GM18909 (cell line): ENCODE results near the gene ARHGAP42.

Experiments used
- ATAC-seq: cut with Tn5 transposase; IDR thresholded peaks from one replicate; pipeline ENCODE4 v1.9.1; 2021; ENCODE audit warnings: mild to moderate bottlenecking; ENCODE audit not compliant: unreplicated experiment, poor library complexity

Gene ARHGAP42

DNA sequence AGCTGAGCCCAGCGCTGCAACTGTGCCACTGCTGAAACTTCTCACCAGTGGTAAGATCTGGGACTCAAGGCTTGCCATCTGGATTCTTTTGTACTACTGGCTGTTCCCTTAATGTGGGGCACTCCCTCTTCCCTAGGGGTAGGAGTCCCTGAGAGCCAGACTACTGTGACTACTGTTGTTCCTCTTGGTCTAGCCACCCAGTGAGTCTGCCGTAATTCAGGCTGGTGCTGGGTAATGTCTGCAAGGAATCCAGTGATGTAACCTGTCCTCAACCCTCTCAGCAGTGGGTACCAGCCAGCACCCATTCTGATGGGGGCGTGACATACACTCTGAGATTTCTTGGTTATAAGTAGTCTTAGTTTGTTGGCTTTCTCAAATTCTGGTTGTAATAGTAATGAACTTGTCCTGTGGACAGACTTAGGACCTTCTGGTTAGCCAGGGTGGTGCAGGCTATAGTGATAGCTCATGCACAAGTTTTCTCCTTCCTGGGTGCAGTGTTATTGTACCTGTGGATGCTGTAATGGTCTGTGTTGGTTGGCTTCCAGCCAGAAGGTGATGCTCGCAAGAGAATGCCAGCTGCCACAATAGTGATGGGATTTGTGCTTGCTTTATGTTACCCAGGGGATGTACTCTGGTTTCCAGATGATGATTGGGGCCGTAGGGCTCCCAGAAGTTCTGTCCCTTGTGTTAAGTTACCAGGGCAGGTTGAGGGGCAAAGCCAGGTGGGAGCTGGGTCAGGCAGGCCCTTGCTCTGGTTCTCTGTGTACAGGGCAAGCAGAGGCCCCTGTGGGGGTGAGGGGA is 65.5 kb downstream of the ARHGAP42 start:
- no peak for ATAC-seq

DNA sequence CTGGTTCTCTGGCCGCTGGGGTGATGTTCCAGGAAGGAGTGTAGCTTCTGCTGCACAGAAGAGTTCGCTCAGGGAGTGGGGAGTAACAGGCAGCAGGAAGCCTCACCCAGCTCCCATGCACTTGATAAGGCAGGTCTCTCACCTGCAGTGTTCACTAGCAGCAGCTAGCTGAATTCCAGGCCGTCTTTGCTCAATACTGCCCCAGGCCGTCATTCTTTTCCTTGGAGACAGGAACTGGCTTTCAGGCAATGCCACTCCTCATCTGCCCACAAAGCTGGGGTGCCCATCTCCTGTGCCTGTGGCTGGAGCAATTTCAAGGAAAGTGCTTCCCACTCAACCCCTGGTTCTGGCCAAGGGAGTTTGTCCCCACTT is 66.1 kb downstream of the ARHGAP42 start:
- ATAC-seq = no peak

DNA sequence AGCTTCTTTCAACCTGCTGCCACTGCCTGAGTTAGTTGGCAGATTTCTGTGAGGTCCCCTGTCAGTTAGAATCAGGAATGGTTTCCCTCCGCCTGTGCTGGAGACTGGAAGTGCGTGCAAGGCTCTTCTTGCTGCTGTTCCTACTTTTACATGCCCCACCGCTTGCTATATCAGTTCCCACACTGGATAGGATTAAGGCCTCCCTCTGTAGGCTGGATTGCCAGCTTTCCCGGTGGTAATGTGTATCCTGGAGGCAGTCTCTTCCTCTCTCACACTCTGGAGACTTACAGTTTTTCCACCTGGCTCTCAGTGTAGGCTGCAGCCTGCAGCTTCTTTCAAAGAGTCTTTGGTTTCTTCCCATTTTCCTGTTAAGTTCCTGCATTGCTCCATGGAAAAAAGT is 66.5 kb downstream of the ARHGAP42 start:
- no peak for ATAC-seq

DNA sequence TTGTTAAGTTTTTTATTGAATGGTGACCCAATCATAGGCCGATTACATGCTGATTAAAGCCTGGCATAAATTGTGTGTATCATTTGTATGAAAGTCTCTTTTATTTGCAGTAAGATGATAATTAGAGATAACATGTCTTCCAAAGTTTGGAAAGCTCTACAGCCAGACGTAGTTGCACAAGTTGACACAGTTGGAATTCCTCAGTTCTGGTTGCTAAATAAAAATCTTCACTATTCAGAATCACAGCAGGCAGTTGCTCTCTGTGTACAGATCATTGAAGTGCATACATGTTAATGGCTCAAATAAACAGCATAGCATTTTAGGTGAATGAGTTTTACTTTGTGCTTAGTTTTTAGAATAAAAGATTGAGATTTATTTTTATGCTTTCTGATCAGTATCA is 69.5 kb downstream of the ARHGAP42 start:
- ATAC-seq = no peak

DNA sequence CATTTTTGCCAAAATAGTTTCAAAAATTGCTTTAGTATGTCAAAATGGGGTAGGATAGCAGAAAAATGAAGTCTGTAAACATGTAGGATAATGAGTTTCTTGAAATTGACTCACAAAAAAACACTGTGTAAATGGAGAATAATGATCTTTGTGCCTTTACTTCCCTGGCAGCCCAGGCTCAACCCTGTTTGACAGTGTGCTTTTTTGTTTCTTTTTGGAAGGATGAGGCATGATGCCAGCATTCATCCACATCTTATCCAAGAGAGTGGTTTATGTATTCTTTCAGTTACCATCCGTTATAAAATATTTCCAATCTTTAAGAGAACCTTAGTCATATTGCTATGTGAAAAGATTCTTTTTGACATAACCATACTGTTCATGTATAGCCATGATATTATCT is 70.6 kb downstream of the ARHGAP42 start:
- no peak for ATAC-seq

DNA sequence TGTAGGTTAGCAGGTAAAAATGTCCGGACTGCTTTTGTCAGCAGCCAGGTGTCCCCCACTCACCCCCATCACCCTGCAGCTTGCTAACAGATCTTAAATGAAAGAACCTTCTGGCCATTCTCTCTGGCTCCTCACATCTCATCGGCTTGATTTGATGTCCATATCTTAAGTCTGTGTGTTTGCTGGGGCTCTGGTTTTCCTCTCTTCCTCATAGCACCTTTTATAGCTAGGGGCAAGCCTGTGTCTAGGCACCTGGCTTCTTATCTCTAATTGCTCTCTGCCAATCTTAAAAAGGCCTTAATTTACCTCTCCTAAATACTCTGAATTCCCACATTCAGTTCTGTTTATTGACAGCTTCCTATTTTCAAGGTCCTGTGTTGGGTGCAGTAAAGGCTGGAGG is 72.0 kb downstream of the ARHGAP42 start:
- ATAC-seq = no peak

DNA sequence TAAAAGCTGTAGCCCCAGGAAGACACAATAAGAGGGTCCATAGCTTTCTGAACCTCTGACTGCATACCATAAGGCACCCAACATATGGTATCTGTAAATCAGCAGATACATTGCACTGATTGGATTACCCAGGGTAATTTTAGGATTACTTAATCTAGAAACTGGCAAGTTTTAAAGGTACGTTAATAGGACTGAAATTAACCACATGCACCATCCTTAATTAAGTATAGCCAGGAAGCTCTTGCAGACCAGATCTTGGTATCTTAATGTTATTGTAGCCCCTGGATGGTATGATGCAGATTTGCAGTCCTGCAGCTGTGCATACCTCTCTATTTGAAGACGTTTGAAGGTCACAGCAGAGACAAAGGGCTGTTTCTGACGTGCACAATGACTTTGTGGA is 72.8 kb downstream of the ARHGAP42 start:
- no peak for ATAC-seq

DNA sequence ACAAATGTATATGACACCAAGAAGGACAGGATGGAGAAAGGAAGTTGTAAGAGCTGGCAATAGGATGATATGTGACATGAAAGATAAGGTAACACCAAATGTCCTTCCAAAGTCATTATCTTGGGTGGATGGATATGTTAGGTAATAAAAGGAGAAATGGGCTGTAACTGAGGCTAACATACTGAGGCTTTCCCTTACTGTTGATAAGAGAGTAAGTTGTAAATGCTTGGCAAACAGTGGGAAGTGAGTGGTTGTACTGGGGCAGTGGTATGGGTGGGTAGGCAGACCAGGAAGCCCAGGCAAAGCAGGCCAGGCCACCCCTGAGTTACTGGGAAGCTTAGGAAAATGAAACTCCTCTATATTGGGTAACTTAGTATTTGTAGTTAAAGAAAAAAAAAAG is 73.7 kb downstream of the ARHGAP42 start:
- ATAC-seq = no peak

DNA sequence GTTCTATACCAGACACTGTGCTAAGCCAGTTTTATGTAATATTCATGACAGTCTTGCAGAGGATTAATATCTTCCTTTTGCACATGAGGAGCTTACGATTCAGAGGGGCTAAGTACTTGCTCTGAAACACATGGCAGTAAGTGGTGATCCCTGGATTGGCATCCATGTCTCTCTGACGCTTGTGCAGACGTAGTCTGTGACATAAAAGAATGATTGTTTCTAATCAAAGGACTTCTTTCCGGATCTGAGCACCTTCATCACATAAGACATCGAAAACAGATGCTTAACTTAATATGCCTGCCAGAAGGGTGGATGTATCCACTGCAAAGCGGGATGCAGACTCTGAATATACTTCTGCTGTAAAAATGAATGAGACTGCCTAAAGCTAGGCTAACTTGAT is 74.8 kb downstream of the ARHGAP42 start:
- no peak for ATAC-seq

DNA sequence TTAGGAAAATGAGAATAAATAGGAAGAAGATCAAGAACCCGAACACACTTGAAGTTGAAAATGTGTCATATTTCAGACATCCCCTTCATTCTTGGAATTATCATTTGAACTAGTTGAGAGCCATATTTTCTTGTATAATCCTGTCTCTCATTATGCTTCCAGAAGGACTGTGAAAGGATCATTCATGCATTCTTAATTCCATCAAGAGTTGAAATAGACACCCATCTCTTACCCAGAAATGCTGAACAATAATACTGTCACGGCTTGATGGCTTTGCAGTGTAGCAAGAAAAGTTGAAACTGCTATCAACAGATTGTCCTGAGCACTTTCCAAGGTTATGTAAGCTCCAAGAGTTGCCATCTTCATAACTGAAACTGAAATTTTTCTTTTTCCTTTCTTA is 79.7 kb downstream of the ARHGAP42 start:
- ATAC-seq = no peak

DNA sequence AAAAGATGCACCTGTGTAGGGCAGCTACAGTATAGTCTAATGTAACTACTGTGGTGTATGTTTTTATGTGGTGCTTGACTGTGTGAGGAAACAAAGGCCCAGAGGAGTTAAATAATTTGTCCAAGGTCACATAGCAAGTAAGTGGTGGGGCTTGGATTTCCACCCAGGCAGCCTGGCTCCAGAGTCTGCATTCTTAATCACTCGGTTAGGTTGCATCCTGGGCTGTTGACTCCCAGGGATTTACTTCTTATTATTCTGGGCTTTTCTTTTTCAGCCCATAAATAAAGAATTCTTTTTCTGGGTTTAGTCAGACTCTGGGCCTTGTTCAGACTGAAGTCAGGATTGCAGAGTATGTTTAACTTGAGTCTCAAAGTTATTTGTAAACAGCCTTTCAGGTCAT is 82.1 kb downstream of the ARHGAP42 start:
- no peak for ATAC-seq

DNA sequence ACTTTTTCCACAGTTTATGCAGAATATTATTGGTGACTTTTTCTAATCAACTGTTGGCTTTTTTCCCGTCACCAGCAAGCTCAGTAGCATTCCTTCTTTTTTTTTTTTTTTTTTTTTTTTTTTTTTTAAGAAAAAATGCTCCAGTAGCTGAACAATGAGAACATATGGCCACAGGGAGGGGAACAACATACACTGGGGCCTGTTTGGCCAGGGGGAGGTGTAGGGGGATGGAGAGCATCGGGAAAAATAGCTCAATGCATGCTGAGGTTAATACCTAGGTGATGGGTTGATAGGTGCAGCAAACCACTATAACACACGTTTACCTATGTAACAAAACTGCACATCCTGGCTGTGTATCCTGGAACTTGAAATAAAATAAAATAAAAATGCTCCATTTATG is 82.5 kb downstream of the ARHGAP42 start:
- ATAC-seq = no peak

DNA sequence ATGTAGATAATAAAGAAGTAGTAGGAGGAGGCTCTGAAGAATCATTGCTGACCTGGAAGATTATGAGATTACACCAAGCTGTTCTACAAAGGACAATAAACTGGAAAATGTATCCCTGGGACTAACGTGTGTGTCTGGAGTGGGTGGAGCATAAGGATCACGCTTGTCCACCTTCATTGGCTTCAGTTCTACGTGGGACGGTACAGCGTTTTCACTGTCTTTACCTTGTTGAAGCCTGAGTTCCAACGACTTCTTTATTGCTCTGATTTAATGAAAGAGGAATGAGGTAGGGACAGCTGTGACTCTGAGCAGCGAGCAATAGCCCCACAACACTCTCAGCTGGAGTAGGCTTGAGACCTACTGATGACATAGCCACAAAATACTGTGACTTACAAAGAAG is 87.0 kb downstream of the ARHGAP42 start:
- no peak for ATAC-seq

DNA sequence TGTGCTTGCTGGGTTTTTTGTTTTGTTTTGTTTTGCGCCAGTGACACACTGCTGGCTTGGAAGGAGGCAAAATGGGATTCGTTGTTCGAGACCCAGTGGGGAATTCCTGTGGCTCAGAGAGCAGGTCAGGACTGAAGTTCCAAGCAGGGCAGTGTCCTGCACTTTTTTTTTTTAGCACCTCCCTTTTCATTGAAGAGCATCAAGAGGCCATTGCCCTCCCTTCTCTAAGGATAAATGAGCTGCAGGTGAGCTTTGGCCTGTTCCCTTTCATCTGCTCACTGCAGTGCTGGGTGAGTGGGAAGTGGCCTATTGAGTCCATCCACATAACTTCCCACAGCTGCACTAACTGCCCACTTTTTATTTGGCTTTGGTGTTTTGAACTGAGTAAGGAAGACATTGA is 87.8 kb downstream of the ARHGAP42 start:
- no peak for ATAC-seq

DNA sequence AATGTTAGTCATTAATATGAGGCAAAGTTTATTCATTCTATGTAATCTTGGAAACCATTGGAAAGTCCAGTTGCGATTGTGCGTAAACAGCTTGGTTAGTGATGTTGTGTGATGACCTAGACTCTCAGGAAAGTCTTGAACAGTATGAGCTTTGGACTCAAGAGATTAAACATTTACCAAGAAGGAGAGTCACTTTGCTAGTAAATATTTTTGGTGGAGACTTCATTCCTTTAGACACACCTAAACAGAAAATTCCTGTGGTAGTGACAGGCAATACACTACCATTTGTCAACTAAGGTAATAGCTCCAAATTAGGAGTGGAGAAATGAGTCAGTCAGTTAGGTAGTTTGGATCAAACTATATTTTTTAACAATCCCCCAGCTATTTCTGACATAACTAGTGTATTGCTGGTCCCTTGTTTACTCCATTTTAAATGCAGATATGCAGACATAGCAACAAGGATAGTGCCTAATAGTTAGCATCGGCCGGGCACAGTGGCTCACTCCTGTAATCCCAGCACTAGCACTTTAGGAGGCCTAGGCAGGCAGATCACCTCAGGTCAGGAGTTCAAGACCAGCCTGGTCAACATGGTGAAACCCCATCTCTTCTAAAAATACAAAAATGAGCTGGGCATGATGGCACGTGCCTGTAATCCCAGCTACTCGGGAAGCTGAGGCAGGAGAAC is 89.3 kb downstream of the ARHGAP42 start:
- no peak for ATAC-seq

DNA sequence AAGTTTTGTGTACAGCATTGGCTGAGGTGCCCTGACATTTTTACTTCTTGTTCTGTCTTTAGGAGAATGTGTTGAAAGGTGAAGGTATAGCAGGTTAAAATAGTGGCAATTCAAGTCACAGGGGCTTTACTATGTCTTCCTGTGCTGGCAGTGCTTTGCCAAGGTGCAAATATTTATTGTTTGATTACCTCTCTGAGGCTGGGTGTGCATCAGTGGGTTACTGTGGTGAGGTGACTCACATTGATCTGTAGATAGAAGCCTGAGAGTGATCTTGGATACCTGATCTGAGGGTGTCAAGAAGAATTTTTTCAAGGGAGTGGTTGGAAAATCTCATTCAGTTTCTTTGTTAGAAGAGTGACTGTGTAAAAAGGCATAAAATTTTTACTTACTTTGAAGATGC is 90.0 kb downstream of the ARHGAP42 start:
- ATAC-seq = no peak

DNA sequence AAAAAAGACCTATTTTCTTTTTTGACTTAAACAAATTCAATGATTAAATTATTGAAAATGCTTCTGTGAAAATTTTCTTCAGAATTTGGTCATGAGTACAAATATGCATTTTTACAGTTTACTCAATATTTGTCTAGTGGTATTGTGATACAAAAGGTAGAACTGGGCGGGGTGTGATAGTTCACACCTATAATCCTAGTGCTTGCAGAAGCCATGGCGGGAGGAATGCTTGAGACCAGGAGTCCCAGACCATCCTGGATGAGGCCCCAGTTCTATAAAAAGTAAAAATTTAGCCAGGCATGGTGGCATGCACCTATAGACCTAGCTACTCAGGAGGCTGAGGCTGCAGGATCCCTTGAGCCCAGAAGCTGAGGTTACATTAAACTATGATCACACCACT is 90.6 kb downstream of the ARHGAP42 start:
- ATAC-seq = no peak

DNA sequence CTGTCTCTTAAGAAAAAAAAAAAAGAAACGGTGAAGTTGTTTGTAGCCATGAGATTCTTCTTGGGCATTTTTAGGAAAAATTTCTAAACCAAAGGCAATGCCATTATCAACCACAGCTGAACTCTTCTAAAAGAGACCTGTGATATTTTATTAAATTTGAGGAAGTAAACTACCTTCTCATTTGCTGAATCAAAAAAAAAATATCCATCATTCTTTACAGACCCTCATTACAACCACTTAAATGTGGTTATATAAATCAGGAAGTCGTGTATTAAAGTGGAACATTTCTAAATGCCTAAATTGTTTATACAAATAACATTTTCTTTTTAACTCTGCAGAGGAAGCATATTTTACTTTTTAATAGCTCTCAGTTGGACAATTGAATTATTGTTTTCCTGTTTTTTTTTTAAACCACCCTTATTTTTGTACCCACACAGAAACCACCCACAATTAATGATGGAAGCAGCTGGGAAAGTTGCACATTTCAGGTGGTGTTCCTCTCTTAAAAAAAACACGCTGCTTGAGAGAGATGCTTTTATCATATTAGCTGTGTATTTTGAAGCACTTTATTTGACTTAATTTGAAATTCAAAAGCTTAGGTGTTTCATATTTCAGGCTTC is 91.2 kb downstream of the ARHGAP42 start:
- ATAC-seq = no peak

DNA sequence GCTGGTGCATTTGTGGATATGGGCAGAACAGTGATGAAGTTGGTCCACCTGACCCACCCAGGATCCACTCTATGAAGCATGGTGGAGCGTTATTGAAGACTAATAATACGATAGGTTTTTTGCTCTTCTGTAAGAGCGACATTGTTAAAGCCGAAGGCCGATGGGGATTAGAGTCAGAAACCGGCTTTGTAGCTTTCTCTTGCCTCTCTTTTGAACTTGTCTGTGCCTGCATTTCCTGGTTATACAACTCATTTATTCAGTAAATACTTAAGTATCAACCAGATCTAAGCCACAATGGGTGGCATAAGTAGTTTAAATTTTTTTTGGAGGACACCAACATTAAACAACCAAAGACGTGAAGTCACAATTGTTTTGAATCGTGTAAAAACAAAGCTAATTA is 93.4 kb downstream of the ARHGAP42 start:
- no peak for ATAC-seq

DNA sequence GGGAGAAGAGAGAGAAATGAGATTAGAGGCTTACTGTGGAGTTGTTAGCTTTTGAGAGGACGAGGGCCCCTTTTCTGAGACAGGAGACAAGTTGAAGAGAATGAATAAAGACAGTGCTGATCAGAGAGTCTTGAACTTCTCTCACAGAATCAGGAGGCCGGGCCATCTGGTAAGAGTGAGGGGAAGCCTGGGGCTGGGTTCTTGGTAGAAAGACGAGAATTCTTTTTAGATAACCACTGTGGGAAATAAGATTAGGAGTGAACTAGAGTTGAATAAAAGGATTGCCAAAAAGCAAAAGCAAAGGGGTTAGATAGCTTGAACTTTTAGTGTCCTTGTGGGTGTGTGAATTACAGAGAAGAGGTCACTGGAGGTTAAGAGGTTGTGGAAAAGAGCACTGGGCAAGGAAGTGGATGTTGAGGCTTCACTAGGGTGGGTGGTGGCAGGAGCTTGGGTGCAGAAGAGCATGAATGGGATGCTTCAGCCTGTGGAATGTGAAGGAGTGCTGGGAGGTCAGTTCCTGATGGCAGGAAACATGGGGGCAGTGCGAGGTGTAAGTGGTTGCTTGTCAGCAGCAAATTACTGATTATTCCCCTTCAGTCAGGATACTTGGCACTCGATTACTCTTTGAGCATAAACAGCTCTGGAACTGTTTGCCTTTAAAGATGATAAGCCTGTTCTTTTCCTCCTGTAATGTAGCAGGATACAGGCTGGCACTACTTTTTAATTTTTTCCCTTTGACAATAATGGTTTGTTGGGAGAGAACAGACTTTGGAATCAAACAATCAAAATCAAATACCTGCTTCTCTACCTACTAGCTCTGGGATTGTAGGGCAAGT is 98.3 kb downstream of the ARHGAP42 start:
- ATAC-seq = no peak
